Heart right ventricle (tissue), 16 donors: ENCODE results near the gene HLA-G. TPM values are rescaled to one million over a fixed set of nuclear protein-coding genes. Genes with fewer than 3 reads are reported as not detected.

Source experiments
- ATAC-seq, 8 donors: fragments of 200-7000 bp; cut with Tn5 transposase; one replicate each; pipeline ENCODE4 v1.9.1; 2020; ENCODE audit warnings: mild to moderate bottlenecking in 8 of 8, moderate library complexity in 8 of 8, moderate number of reproducible peaks in 1 of 8
- DNase-seq, 2 donors: peaks; one replicate each; pipeline ENCODE4 v3.0.0-alpha.2; 2020
- H3K27ac ChIP-seq, 10 donors: fragments of 200-600 bp; sonication (generic) in 2 of 10; one replicate each; pipeline versions ENCODE4 v1.5.0 to v1.8.0; 2020 to 2022; ENCODE audit warnings: mild to moderate bottlenecking in 3 of 10
- H3K27me3 ChIP-seq, 7 donors: fragments of 200-600 bp; one replicate each; pipeline ENCODE4 v1.8.0; 2021 to 2022; ENCODE audit warnings: mild to moderate bottlenecking in 2 of 7
- H3K36me3 ChIP-seq, 9 donors: fragments of 200-600 bp; sonication (generic) in 1 of 9; one replicate each; pipeline versions ENCODE4 v1.5.0 to v1.8.0; 2020 to 2022; ENCODE audit warnings: mild to moderate bottlenecking in 2 of 9
- H3K4me1 ChIP-seq, 9 donors: fragments of 200-600 bp; sonication (generic) in 1 of 9; one replicate each; pipeline versions ENCODE4 v1.5.0 to v1.8.0; 2020 to 2022; ENCODE audit warnings: mild to moderate bottlenecking in 4 of 9
- H3K4me3 ChIP-seq, 10 donors: fragments of 200-600 bp; sonication (generic) in 2 of 10; one replicate each; pipeline versions ENCODE4 v1.5.0 to v1.8.0; 2020 to 2022; ENCODE audit warnings: mild to moderate bottlenecking in 7 of 10, moderate library complexity in 2 of 10
- H3K9me3 ChIP-seq, 11 donors: fragments of 200-600 bp in 10 of 11; sonication (generic) in 2 of 11; one replicate each; pipeline versions ENCODE4 v1.5.0 to v1.8.0; 2013 to 2022; ENCODE audit warnings: mild to moderate bottlenecking in 2 of 11, control low read depth in 1 of 11, moderate library complexity in 1 of 11
- WGBS, 2 donors: extraction: QIAGEN DNeasy Blood & Tissue Kit; methylation state at CpG; one replicate each; pipeline ENCODE4 v1.1.7; 2013; ENCODE audit warnings: inconsistent platforms in 1 of 2; 5-methylcytosine and 5-hydroxymethylcytosine counted together
- intact Hi-C, 10 donors: fragments of 100-400 bp; cut with DNase I; formaldehyde crosslinking; loops; one replicate each; pipeline versions ENCODE4 v1.11.1 to v1.14.2; 2022
- polyA plus RNA-seq, 2 donors: library from polyadenylated mRNA; stranded (reverse); fragments of 200-250 nt; gene quantifications; one replicate each; pipeline ENCODE4 v1.2.3, GENCODE V29; 2013
- total RNA-seq, 10 donors: library from RNA; stranded (reverse); fragmentation: NEBNext Ultra II Directional in 3 of 10; extraction: Animal tissue kit (Norgen Biotek cat#: 25700) in 3 of 10; gene quantifications; one replicate each; pipeline versions ENCODE4 v1.2.1 to v1.2.4, GENCODE V29; 2021 to 2023
- TF ChIP-seq, protein P1 (sequence below), 9 donors: fragments of 200-600 bp; sonication (generic) in 2 of 9; IDR thresholded peaks; one replicate each; pipeline versions ENCODE4 v1.5.0 to v1.8.0; 2021 to 2022; ENCODE audit warnings: antibody characterized with exemption in 9 of 9, mild to moderate bottlenecking in 5 of 9, moderate library complexity in 1 of 9
- donor health status: Arrhythmogenic right ventricular cardiomyopathy.
- donor health status: ischemic (EF 13 %, LVEDD 7.1; RV severe dilation, severe dysfunction).
- donor health status: healthy with polysubstance abuse.
- donor health status: DM: no; HTN: yes; CAD: no.
- donor health status: DM: no; HTN: no; CAD: no.
- donor health status: ischemic (EF 25% LVEDD 6.9; RV normal size, moderate dysfunction).
- donor health status: ischemic (EF 25% LVEDD 5.7; RV mildly dilated, moderate dysfunction).
- donor health status: healthy.
- donor health status: DM: yes; HTN: yes; CAD: no.
- donor health status: Ischemic cardiomyopathy.
- donor health status: ischemic (EF 35%, LVEDD 5.7; RV mildly dilated, moderate dysfunction).
- donor health status: nonischemic (EF 11% LVEDD 7.7; RV severe dilation, severe dysfunction).
- donor health status: DM: yes; HTN: yes; CAD: no.
- donor health status: PGD.
- donor health status: ischemic (EF 29% LVEDD 5.4; RV normal size, mild dysfunction).
- donor health status: nonischemic (EF 23%, LVEDD 6.1; RV moderate dilation, normal function).

Gene HLA-G
- total and polyA plus RNA-seq, 12 donors = 0.13 to 0.77 (median 0.55) TPM; not detected in 8

GRCh38 chr6:29800254-29800653 lies 27.4 kb upstream of the HLA-G start:
- no peaks in the 10 kb centered on the region for H3K4me1 ChIP-seq
- peaks cover 0 to 24% (median 6%) of the 10 kb centered on the region in 7 donors for H3K27me3 ChIP-seq
- ATAC-seq (no peak), DNase-seq (no peak)
- 87 to 88% methylated on average over 24 of the region's 24 CpGs for WGBS, 2 donors
- peaks cover 0 to 3% (median 0%) of the 10 kb centered on the region in 11 donors for H3K9me3 ChIP-seq
- no peaks in the 10 kb centered on the region for H3K36me3 ChIP-seq
- H3K27ac ChIP-seq = no peak overlapping the region
- TF ChIP-seq, protein P1, sequence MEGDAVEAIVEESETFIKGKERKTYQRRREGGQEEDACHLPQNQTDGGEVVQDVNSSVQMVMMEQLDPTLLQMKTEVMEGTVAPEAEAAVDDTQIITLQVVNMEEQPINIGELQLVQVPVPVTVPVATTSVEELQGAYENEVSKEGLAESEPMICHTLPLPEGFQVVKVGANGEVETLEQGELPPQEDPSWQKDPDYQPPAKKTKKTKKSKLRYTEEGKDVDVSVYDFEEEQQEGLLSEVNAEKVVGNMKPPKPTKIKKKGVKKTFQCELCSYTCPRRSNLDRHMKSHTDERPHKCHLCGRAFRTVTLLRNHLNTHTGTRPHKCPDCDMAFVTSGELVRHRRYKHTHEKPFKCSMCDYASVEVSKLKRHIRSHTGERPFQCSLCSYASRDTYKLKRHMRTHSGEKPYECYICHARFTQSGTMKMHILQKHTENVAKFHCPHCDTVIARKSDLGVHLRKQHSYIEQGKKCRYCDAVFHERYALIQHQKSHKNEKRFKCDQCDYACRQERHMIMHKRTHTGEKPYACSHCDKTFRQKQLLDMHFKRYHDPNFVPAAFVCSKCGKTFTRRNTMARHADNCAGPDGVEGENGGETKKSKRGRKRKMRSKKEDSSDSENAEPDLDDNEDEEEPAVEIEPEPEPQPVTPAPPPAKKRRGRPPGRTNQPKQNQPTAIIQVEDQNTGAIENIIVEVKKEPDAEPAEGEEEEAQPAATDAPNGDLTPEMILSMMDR (IDR thresholded peaks at IDR 0.05) = no peak
- intact Hi-C loops = no loop called here
- H3K4me3 ChIP-seq = no peak overlapping the region

GRCh38 chr6:29806387-29806786 lies 21.2 kb upstream of the HLA-G start:
- intact Hi-C loops = no loop called here
- WGBS, 2 donors = 84 to 87% methylated on average over 3 of the region's 3 CpGs
- no peak for ATAC-seq

DNA sequence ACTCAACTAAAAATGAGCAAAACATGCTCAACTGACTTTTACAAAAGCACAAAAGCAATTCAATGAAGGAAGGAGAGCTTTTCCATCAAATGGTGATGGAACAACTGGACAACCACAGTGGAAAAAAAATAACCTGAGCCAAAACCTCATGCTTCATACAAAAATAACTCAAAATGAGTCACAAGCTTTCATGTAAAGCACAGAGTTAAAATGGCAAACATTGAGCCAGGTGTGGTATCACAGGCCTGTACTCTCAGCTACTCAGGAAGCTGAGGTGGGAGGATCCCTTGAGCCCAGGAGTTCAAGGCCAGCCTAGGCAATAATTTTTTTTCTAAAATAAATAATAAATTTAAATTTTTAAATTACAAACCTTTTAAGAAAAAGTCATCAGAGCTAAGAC lies 18.4 kb upstream of the HLA-G start:
- H3K4me3 ChIP-seq = no peak overlapping the region
- H3K27ac ChIP-seq = no peak overlapping the region
- H3K36me3 ChIP-seq = no peaks in the 10 kb centered on the region
- intact Hi-C loops = no loop called here
- H3K4me1 ChIP-seq = no peaks in the 10 kb centered on the region
- no peak for DNase-seq
- H3K27me3 ChIP-seq = peaks cover 0 to 30% (median 17%) of the 10 kb centered on the region in 7 donors
- H3K9me3 ChIP-seq = peaks cover 0 to 2% (median 0%) of the 10 kb centered on the region in 11 donors
- no peak for ATAC-seq
- TF ChIP-seq, protein P1 (IDR thresholded peaks at IDR 0.05) = no peak

More at GRCh38 chr6:29806387-29806786, 21.2 kb upstream of the HLA-G start:
- H3K36me3 ChIP-seq = no peaks in the 10 kb centered on the region
- H3K27me3 ChIP-seq = peaks cover 0 to 30% (median 17%) of the 10 kb centered on the region in 7 donors
- no peak overlapping the region for H3K4me3 ChIP-seq
- H3K9me3 ChIP-seq = peaks cover 0 to 3% (median 0%) of the 10 kb centered on the region in 11 donors
- no peak overlapping the region for H3K27ac ChIP-seq
- no peaks in the 10 kb centered on the region for H3K4me1 ChIP-seq
- no peak for DNase-seq
- TF ChIP-seq, protein P1 (IDR thresholded peaks at IDR 0.05) = no peak

GRCh38 chr6:29810371-29810770 lies 17.3 kb upstream of the HLA-G start:
- Histone ChIP-seq H3K27ac (no peak overlapping the region), H3K9me3 (no peaks in the 10 kb centered on the region), H3K27me3 (peaks cover 0 to 31% (median 17%) of the 10 kb centered on the region in 7 donors), H3K4me1 (no peaks in the 10 kb centered on the region), H3K36me3 (no peaks in the 10 kb centered on the region), H3K4me3 (no peak overlapping the region)
- DNase-seq = no peak
- TF ChIP-seq, protein P1 (IDR thresholded peaks at IDR 0.05) = no peak
- WGBS, 2 donors = 73 to 79% methylated on average over 2 of the region's 2 CpGs
- intact Hi-C loops = no loop called here
- no peak for ATAC-seq
